ENCODE measurements around the gene PRKN. TPM values are rescaled to one million over a fixed set of nuclear protein-coding genes. Genes with fewer than 3 reads are reported as not detected.

Gene PRKN
- total and polyA plus RNA-seq, 2 donors (not counting 3 experiments of a cell fraction or from before 2014, with no cell fraction given), result 0.06 TPM; not detected in 1

DNA sequence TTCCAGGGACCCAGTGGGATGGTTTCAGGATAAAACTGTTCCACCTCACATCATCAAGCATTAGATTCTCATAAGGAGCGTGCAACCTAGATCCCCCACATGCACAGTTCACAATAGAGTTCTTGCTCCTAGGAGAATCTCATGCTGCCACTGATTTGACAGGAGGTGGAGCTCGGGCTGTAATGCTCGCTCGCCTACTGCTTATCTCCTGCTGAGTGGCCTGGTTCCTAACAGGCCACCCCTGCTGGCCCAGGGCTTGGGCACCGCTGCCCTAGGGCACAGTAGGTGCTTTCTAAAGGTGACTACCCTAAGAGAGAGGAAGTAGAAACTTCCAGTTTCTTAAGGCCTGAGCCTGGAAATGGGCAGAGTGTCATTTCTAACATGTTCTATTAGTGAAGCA, 656.9 kb downstream of the PRKN start:
- Histone ChIP-seq H3K79me2 (ENCODE audit: control insufficient read depth, insufficient read depth, low read length) (no peaks in the 10 kb centered on the region), H3K4me3 (replicated peaks in 1 of 3; ENCODE audit: insufficient read depth in 1 of 3, low read depth in 1 of 3, low read length in 3 of 3) (no peak overlapping the region), H3K36me3 (ENCODE audit: control insufficient read depth in 2 of 2, extremely low read depth in 1 of 2, insufficient read depth in 2 of 2, low read length in 2 of 2) (no peaks in the 10 kb centered on the region), H3K4me2 (ENCODE audit: insufficient read depth, low read length) (no peak overlapping the region), H3K9me3 (replicated peaks; ENCODE audit: control insufficient read depth, insufficient read depth, low read length) (no peaks in the 10 kb centered on the region), H3K27ac (ENCODE audit: insufficient read depth, low read depth, low read length) (no peak overlapping the region), H2AFZ (ENCODE audit: low read depth, low read length) (no peak overlapping the region), H3K27me3 (ENCODE audit: control insufficient read depth in 2 of 2, insufficient read depth in 2 of 2, low read length in 2 of 2) (no peaks in the 10 kb centered on the region), H3K4me1 (ENCODE audit: control insufficient read depth, extremely low read depth, insufficient read depth, low read length) (no peaks in the 10 kb centered on the region), H4K20me1 (replicated peaks; ENCODE audit: control insufficient read depth, extremely low read depth, insufficient read depth, low read length) (no peaks in the 10 kb centered on the region), H3K9me1 (replicated peaks; ENCODE audit: control insufficient read depth, extremely low read depth, insufficient read depth, low read length) (no peaks in the 10 kb centered on the region), H3K9ac (replicated peaks; ENCODE audit: extremely low read depth, insufficient read depth, low read length) (no peak overlapping the region)
- no TSS peak for BruUV-seq (replicated peaks)
- intact Hi-C loops (cut with micrococcal nuclease), result no loop called here
- DNase-seq (ENCODE audit: low read depth, low spot score) (no peak), FAIRE-seq (no peak)
- TF ChIP-seq GATA2 (IDR thresholded peaks at IDR 0.05; ENCODE audit: insufficient read depth, insufficient read length, low read depth, low read length) (no peak), EZH2 (IDR thresholded peaks at IDR 0.05; ENCODE audit: borderline replicate concordance, low read depth, low read length, severe bottlenecking) (no peak), MYC (IDR thresholded peaks at IDR 0.05; ENCODE audit: low read depth, low read length) (no peak), POLR2AphosphoS5 (IDR thresholded peaks at IDR 0.05; ENCODE audit: insufficient read depth, low read depth, low read length) (no peak), JUN (IDR thresholded peaks at IDR 0.05; ENCODE audit: borderline replicate concordance, insufficient read depth, insufficient read length, low read depth) (no peak), FOS (IDR thresholded peaks at IDR 0.05; ENCODE audit: borderline replicate concordance, insufficient read depth, low read length) (no peak), POLR2A (IDR thresholded peaks at IDR 0.05; ENCODE audit: low read depth, low read length) (no peak)
- TF ChIP-seq, protein P1, sequence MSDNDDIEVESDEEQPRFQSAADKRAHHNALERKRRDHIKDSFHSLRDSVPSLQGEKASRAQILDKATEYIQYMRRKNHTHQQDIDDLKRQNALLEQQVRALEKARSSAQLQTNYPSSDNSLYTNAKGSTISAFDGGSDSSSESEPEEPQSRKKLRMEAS (IDR thresholded peaks at IDR 0.05; ENCODE audit: insufficient read depth, insufficient read length), result no peak
- TF ChIP-seq, protein P2, sequence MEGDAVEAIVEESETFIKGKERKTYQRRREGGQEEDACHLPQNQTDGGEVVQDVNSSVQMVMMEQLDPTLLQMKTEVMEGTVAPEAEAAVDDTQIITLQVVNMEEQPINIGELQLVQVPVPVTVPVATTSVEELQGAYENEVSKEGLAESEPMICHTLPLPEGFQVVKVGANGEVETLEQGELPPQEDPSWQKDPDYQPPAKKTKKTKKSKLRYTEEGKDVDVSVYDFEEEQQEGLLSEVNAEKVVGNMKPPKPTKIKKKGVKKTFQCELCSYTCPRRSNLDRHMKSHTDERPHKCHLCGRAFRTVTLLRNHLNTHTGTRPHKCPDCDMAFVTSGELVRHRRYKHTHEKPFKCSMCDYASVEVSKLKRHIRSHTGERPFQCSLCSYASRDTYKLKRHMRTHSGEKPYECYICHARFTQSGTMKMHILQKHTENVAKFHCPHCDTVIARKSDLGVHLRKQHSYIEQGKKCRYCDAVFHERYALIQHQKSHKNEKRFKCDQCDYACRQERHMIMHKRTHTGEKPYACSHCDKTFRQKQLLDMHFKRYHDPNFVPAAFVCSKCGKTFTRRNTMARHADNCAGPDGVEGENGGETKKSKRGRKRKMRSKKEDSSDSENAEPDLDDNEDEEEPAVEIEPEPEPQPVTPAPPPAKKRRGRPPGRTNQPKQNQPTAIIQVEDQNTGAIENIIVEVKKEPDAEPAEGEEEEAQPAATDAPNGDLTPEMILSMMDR (IDR thresholded peaks at IDR 0.05; ENCODE audit: extremely low read depth in 1 of 2, insufficient read depth in 1 of 2, low read depth in 1 of 2, low read length in 2 of 2), result no peak
- POLR2A ChIA-PET, result no interaction called here
- dilution Hi-C loops (cut with MboI; ENCODE audit: extremely low pct_ligation_motif_present, low sequenced_read_pairs), result no loop called here
- CTCF ChIA-PET, result no interaction called here

Data from endothelial cell of umbilical vein (primary cell).